ENCODE measurements around the gene PODNL1.

Gene PODNL1, protein sequence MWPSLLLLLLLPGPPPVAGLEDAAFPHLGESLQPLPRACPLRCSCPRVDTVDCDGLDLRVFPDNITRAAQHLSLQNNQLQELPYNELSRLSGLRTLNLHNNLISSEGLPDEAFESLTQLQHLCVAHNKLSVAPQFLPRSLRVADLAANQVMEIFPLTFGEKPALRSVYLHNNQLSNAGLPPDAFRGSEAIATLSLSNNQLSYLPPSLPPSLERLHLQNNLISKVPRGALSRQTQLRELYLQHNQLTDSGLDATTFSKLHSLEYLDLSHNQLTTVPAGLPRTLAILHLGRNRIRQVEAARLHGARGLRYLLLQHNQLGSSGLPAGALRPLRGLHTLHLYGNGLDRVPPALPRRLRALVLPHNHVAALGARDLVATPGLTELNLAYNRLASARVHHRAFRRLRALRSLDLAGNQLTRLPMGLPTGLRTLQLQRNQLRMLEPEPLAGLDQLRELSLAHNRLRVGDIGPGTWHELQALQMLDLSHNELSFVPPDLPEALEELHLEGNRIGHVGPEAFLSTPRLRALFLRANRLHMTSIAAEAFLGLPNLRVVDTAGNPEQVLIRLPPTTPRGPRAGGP

DNA sequence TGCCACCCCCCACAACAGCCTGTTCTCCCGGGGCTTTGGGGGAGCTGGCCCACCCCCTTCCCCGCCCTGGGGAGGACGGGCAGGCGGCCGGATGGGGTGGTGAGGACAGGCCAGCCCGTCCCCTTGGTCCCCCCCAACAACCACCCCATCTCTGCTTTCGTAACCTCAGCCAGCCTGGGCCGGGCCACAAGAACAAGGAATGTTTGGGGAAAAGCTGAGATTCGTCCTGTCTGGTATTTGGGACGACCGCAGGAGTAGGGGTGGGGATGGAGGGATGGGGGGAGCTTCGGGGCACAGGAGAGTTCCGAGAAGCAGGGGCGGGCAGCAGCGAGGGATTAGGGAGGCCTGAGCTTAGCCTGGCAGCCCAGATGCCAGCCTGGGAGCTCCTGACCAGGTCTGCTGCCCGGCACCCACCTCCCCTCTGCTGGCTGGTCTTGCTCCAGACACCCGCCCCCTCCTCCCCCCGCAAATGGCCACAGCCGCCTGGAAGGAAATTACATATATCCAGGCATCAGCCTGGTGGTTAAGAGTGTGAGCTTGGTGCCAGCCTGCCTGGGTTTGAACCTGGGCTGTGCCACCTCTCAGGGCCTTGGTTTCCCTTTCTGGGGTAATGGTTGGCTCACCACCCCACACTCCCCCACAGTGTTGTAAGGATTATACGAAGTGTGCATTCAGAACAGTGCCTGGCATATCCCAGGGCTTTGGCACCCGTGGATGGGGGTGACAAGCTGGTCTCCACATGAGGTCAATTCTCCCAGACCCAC, at the start of gene PODNL1:
Gene PODNL1 (minus strand): TSS at position 117 of the 764 bp plus-strand sequence. CDS start 236 bp downstream, outside the sequence.
- DNase-seq (ENCODE audit: low read depth): peak; percentile 51
- peak within 1 kb of the TSS; percentile 58 for H3K4me3 ChIP-seq (ENCODE audit: control insufficient read depth, low read depth, low read length)
- TF ChIP-seq, protein P1, sequence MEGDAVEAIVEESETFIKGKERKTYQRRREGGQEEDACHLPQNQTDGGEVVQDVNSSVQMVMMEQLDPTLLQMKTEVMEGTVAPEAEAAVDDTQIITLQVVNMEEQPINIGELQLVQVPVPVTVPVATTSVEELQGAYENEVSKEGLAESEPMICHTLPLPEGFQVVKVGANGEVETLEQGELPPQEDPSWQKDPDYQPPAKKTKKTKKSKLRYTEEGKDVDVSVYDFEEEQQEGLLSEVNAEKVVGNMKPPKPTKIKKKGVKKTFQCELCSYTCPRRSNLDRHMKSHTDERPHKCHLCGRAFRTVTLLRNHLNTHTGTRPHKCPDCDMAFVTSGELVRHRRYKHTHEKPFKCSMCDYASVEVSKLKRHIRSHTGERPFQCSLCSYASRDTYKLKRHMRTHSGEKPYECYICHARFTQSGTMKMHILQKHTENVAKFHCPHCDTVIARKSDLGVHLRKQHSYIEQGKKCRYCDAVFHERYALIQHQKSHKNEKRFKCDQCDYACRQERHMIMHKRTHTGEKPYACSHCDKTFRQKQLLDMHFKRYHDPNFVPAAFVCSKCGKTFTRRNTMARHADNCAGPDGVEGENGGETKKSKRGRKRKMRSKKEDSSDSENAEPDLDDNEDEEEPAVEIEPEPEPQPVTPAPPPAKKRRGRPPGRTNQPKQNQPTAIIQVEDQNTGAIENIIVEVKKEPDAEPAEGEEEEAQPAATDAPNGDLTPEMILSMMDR (IDR thresholded peaks at IDR 0.05; ENCODE audit: control insufficient read depth, insufficient read depth, low read depth, low read length, missing control alignments): no peak

DNA sequence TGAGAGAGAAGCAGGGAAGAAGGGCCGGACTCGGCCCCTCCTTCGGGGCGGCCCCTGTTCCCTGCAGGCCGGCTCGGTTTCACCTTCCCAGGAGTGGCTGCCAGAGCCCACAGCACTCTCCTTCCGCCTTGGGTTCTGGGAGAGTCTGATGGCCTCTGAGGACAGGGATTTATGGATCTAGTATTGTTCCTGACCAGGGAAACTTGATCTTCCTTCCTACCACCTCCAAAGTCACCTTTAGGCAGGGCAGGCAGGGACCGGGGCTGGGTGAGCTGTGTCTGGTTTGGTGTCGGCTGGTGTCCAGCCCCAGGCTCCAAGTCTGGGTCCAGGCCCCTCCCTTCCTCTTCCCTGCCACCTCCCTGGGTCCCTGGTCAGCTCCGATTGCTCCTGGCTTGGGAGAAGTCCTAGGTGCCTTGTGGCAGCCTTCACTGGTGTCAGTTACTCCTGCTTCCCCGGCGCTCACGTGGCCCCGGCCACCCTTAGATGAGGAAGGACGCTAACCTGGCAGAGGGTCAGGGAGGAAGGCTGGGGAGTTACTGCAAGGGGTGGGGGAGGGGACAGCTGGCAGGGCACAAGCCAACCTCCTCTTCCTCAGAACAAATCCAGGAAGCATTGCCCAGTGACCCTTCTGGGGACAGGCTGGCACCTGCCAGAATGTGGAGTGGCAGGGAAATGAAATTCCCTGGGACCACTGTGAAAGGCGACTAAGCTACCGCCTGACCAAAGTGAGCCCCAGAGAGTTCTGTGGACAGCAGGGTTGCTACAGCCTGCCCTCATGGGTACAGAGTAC, 49.1 kb upstream of the PODNL1 start:
- TF ChIP-seq, protein P1 (IDR thresholded peaks at IDR 0.05; ENCODE audit: control insufficient read depth, insufficient read depth, low read depth, low read length, missing control alignments): no peak
- DNase-seq (ENCODE audit: low read depth): no peak
- no peak overlapping the region for H3K4me3 ChIP-seq (ENCODE audit: control insufficient read depth, low read depth, low read length)

DNA sequence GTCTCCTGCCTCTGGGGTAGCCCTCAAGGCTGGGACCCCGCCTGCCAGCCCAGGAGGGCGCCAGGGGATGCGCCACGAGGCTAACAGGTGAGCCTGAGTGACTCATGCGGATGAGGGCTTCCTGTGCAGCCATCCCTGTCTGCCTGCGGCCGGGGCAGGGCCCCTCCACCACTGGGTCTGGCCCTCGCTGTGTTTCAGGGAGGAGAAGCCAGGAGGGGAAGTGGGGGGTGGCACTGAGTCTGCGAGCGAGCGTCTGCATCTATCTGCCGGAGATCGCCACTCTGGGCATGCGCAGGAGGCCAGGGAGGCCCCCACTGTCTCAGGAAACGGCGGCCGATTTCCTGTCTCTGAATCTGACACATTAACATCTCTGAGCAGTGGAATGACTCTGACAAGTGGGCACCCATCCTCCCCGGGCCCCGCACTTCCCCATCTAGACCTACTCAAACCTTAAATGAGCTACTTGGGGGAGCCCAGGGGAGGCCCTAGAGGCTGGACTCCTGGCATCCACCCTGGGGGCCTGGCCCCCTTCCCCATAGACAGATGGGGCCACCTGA, 48.2 kb upstream of the PODNL1 start:
- no peak for DNase-seq (ENCODE audit: low read depth)
- TF ChIP-seq, protein P1 (IDR thresholded peaks at IDR 0.05; ENCODE audit: control insufficient read depth, insufficient read depth, low read depth, low read length, missing control alignments): no peak
- no peak overlapping the region for H3K4me3 ChIP-seq (ENCODE audit: control insufficient read depth, low read depth, low read length)

DNA sequence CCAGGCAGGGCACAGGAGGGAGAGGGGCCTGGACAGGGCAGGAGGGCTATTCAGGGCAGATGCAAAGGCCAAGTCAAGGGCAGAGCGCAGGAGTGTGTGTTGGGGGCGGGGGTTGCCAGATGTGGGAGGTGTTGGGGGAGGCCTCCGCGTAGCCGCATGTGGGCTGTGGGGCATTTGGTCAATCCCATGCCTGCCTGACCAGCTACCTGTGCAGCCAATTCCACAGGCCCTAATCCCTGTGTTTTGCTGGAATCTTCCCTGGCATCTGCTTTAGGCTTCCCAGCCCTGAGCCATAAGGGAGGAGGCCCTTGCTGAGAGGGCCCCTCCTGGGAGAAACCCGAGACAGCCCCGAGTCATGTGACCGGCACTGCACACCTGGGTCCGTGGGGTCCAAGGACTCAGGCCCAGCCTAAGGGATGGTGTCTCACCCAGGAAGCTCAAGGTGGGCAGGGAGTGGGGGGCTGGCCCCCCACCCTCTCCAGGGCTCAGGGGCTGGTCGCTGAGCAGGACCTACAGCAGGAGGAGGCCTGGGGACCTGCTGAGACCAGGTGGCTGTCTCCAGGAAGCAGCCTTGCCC, 47.6 kb upstream of the PODNL1 start:
- no peak for DNase-seq (ENCODE audit: low read depth)
- no peak overlapping the region for H3K4me3 ChIP-seq (ENCODE audit: control insufficient read depth, low read depth, low read length)
- TF ChIP-seq, protein P1 (IDR thresholded peaks at IDR 0.05; ENCODE audit: control insufficient read depth, insufficient read depth, low read depth, low read length, missing control alignments): no peak

DNA sequence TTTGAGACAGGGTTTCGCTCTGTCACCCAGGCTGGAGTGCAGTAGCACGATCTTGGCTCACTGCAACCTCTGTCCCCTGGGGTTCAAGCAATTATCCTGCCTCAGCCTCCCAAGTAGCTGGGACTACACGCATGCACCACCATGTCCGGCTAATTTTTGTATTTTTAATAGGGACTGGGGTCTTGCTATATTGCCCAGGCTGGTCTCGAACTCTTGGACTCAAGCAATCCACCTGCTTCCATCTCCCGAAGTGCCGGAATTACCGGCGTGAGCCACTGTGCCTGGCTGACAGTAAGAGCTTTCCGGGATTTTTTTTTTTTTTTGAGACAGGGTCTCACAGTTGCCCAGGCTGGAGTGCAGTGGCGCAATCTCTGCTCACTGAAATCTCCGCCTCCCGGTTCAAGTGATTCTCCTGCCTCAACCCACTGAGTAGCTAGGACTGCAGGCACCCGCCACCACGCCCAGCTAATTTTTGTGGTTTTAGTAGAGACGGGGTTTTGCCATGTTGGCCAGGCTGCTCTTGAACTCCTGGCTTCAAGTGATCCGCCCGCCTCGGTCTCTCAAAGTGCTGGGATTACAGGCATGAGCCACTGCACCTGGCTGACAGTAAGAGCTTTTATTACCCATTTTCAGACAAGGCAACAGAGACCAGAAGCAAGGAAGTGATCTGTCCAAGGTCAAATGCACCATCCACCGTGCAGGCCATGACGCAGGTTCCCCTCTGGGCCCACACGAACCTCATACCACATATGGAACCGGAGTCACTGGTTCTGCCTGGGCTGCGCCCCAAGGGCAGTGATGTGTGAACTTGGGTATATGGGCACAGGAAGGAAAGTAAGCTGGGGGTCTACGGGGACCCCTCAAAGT, 46.9 kb upstream of the PODNL1 start:
- DNase-seq (ENCODE audit: low read depth): no peak
- H3K4me3 ChIP-seq (ENCODE audit: control insufficient read depth, low read depth, low read length): no peak overlapping the region
- TF ChIP-seq, protein P1 (IDR thresholded peaks at IDR 0.05; ENCODE audit: control insufficient read depth, insufficient read depth, low read depth, low read length, missing control alignments): no peak

Data from AG09309 (cell line).